ENCODE results near the gene NUP88. TPM values are rescaled to one million over a fixed set of nuclear protein-coding genes. Genes with fewer than 3 reads are reported as not detected.

Gene NUP88
- total and polyA plus RNA-seq, 8 donors: 13.1 to 41.0 (median 24.8) TPM

DNA sequence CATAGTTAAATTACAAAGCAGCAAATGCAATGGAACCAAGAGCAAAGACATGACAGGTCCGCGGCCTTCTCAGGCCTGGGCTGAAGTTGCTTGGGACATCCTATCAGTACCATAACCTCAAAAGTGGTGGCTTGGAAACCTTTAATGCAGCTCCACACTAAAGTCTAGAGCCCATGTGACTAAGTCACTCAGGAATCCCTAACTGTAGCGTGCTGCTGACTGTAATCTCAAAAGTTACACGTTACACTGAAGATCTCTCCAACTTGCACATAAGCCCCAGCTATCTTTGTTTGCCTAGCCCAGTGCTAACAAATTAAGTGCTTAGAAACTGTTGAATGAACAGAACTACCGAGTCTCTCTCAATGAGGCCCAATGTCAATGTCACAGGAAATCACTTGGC lies 27.8 kb downstream of the NUP88 start:
- no peaks in the 10 kb centered on the region for H3K9me3 ChIP-seq
- TF ChIP-seq, protein P1, sequence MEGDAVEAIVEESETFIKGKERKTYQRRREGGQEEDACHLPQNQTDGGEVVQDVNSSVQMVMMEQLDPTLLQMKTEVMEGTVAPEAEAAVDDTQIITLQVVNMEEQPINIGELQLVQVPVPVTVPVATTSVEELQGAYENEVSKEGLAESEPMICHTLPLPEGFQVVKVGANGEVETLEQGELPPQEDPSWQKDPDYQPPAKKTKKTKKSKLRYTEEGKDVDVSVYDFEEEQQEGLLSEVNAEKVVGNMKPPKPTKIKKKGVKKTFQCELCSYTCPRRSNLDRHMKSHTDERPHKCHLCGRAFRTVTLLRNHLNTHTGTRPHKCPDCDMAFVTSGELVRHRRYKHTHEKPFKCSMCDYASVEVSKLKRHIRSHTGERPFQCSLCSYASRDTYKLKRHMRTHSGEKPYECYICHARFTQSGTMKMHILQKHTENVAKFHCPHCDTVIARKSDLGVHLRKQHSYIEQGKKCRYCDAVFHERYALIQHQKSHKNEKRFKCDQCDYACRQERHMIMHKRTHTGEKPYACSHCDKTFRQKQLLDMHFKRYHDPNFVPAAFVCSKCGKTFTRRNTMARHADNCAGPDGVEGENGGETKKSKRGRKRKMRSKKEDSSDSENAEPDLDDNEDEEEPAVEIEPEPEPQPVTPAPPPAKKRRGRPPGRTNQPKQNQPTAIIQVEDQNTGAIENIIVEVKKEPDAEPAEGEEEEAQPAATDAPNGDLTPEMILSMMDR (IDR thresholded peaks at IDR 0.05): no peak
- H3K4me3 ChIP-seq: no peak overlapping the region
- ATAC-seq (peak in 2 of 4 donors; percentile 22 to 36), DNase-seq (no peak), FAIRE-seq (no peak)
- H3K4me1 ChIP-seq: no peaks in the 10 kb centered on the region
- no peaks in the 10 kb centered on the region for H3K27me3 ChIP-seq
- peaks cover 9 to 71% (median 43%) of the 10 kb centered on the region in 3 donors for H3K36me3 ChIP-seq
- 78 to 82% methylated on average over 5 of the region's 5 CpGs for WGBS, 2 donors
- intact Hi-C loops (cut with DNase I): no loop called here
- H3K27ac ChIP-seq: no peak overlapping the region

DNA sequence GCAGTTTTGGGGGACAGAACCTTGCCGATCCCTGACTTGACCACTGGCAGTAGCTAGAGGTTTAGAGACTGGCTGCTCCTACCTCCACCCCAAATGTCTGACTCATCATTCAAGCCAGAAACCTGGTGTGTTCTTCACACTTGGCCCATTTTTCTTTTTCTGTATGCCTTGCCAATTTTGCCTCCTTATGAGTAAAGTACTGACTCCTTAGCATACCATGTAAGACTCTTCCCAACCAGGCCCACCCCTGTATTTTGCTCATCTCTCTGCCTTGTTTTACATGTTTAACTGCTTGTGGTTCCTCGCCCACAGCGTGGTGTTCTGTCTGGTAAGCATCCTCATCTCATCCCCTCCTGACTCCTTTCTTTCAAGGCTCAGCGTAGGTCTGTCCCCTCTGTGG lies 37.9 kb downstream of the NUP88 start:
- Histone ChIP-seq H3K27ac (no peak overlapping the region), H3K27me3 (no peaks in the 10 kb centered on the region), H3K4me3 (no peak overlapping the region), H3K36me3 (peaks cover 0 to 76% (median 36%) of the 10 kb centered on the region in 3 donors), H3K9me3 (no peaks in the 10 kb centered on the region), H3K4me1 (no peaks in the 10 kb centered on the region)
- TF ChIP-seq, protein P1 (IDR thresholded peaks at IDR 0.05): no peak
- ATAC-seq (no peak), FAIRE-seq (no peak), DNase-seq (no peak)
- WGBS, 2 donors: 94 to 96% methylated on average over 4 of the region's 4 CpGs
- intact Hi-C loops (cut with DNase I): no loop called here

DNA sequence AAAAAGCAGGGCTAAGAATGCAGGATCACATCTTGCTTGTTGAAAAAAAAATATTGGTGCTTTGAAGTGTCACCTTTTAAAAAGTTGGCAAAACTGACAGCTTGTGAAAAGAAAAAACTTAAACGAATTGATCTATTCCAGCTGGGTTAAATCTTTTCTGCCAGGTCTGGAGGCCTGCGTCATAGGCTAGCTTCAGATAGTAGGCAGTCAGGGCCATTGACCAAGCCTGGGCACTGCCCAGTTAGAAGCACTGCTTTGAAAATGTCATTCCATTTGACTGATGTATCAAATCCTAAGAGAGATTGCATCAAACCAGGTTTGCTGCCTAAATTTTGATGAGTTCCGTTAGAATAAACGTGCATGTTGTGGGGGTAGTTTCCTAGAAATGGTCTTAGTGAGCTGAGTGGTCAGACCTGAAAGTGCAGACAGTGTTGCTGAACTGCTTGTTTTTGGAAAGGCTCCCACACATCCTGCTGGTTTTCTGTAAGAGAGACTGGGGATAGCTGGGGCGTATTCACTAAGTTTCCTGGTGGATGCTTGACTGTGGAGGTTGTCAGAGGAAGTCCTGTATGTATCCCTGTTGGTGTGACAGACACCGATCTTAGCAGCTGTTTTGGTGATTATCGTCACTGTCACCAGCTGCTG lies 38.8 kb downstream of the NUP88 start:
- Histone ChIP-seq H3K27me3 (no peaks in the 10 kb centered on the region), H3K36me3 (peaks cover 0 to 76% (median 35%) of the 10 kb centered on the region in 3 donors), H3K9me3 (no peaks in the 10 kb centered on the region), H3K27ac (no peak overlapping the region), H3K4me3 (no peak overlapping the region), H3K4me1 (no peaks in the 10 kb centered on the region)
- peak in 2 of 4 donors; percentile 9 to 10 for ATAC-seq
- WGBS, 2 donors: 72 to 75% methylated on average over 7 of the region's 7 CpGs
- intact Hi-C loops (cut with DNase I): no loop called here
- no peak for FAIRE-seq
- TF ChIP-seq, protein P1 (IDR thresholded peaks at IDR 0.05): no peak
- DNase-seq: no peak

DNA sequence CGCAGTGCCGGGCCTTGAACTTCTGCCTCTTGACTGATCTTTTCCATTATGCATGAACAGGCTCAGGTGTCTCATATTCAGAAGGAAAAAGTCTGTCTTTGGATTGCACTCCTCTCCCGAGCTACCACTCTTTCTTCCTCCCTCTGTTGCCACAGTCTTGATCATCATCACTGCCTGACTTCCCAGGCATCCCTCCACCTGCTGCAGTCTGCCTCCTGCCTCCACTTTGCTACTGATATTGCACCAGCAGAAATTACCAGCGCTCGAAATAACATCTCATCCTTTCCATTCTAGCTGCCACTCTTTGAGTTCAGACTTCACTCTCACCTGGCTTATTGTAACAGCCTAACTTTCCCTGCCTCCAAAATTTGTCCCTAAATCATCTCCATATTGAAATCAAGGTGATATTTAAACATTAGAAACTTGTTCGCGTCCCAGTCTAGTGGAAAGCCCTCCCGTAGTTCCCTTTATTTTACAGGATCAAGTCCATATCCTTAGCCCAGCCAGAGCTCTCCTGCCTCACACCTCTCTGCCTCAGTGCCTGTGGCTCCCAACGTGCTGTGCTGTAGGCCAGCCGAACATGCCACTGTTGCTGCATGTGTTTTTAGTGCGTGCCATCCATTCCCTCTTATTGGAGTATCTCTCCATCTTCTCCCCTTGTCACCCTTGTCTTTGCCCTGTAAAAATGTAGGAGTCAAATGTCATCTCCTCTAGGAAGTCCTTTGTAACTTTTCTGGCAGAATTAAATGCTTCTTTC lies 39.9 kb downstream of the NUP88 start:
- H3K4me1 ChIP-seq: no peaks in the 10 kb centered on the region
- H3K4me3 ChIP-seq: no peak overlapping the region
- DNase-seq (no peak), FAIRE-seq (no peak), ATAC-seq (peak in 1 of 4 donors; percentile 5)
- H3K27ac ChIP-seq: no peak overlapping the region
- WGBS, 2 donors: 87 to 88% methylated on average over 11 of the region's 11 CpGs
- no peaks in the 10 kb centered on the region for H3K9me3 ChIP-seq
- H3K27me3 ChIP-seq: no peaks in the 10 kb centered on the region
- intact Hi-C loops (cut with DNase I): no loop called here
- H3K36me3 ChIP-seq: peaks cover 0 to 72% (median 26%) of the 10 kb centered on the region in 3 donors
- TF ChIP-seq, protein P1 (IDR thresholded peaks at IDR 0.05): no peak
